Measurements from ENCODE around the gene CENPU. TPM values are rescaled to one million over a fixed set of nuclear protein-coding genes. Genes with fewer than 3 reads are reported as not detected.
A peak's percentile ranks its signal among the peaks of the same experiment; 100 is the strongest.

Gene CENPU
- total RNA-seq, 1 donor from 2014 or later: 76.6 TPM

- TF ChIP-seq, protein P1, sequence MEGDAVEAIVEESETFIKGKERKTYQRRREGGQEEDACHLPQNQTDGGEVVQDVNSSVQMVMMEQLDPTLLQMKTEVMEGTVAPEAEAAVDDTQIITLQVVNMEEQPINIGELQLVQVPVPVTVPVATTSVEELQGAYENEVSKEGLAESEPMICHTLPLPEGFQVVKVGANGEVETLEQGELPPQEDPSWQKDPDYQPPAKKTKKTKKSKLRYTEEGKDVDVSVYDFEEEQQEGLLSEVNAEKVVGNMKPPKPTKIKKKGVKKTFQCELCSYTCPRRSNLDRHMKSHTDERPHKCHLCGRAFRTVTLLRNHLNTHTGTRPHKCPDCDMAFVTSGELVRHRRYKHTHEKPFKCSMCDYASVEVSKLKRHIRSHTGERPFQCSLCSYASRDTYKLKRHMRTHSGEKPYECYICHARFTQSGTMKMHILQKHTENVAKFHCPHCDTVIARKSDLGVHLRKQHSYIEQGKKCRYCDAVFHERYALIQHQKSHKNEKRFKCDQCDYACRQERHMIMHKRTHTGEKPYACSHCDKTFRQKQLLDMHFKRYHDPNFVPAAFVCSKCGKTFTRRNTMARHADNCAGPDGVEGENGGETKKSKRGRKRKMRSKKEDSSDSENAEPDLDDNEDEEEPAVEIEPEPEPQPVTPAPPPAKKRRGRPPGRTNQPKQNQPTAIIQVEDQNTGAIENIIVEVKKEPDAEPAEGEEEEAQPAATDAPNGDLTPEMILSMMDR (conservative IDR thresholded peaks at IDR 0.05): peak; percentile 47
- H3K27me3 Mint-ChIP-seq (ENCODE audit: low read depth): no peaks in the 10 kb centered on the region
- peak within 1 kb of the TSS; percentile 97 for H3K27ac Mint-ChIP-seq (ENCODE audit: unreplicated experiment)
- peaks cover 46% of the 10 kb centered on the region for H3K4me1 Mint-ChIP-seq
- DNase-seq (ENCODE audit: low read depth, low spot score): peak; percentile 94
- H3K36me3 Mint-ChIP-seq (ENCODE audit: low read depth): no peaks in the 10 kb centered on the region
- H3K9me3 Mint-ChIP-seq: no peaks in the 10 kb centered on the region
- H3K4me3 Mint-ChIP-seq: peak within 1 kb of the TSS; percentile 93
These were observed 84.6 kb downstream of the CENPU start, which contains the start of the genes CASP3 and PRIMPOL for GRCh38 chr4:184649026-184649970. Gene CASP3 (minus strand): TSS chr4:184649447. CDS start chr4:184638453, 10,994 bp downstream. Gene PRIMPOL (plus strand): TSS chr4:184649738. CDS start chr4:184657141, 7,403 bp downstream.

GRCh38 chr4:184648313-184649025, 85.4 kb downstream of the CENPU start:
- peaks cover 2% of the 10 kb centered on the region for H3K36me3 Mint-ChIP-seq (ENCODE audit: low read depth)
- TF ChIP-seq, protein P1 (conservative IDR thresholded peaks at IDR 0.05): no peak
- no peaks in the 10 kb centered on the region for H3K27me3 Mint-ChIP-seq (ENCODE audit: low read depth)
- peak overlapping the region; percentile 89 for H3K4me3 Mint-ChIP-seq
- H3K9me3 Mint-ChIP-seq: no peaks in the 10 kb centered on the region
- DNase-seq (ENCODE audit: low read depth, low spot score): peak; percentile 26
- peaks cover 51% of the 10 kb centered on the region for H3K4me1 Mint-ChIP-seq
- H3K27ac Mint-ChIP-seq (ENCODE audit: unreplicated experiment): peak overlapping the region; percentile 90

DNA sequence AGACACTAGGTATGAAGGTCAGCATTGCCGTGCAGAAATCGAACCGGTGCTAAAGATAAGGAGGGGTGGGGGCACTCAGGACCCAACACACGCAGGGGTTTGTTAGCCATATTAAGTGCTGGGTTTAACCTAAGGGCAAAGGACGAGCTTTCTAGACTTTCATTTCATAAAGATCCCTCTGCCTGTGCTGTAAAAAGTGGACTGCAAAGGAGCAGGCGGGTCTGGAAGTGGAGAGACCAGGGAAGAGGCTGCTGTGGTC, 85.9 kb downstream of the CENPU start:
- peak overlapping the region; percentile 89 for H3K4me3 Mint-ChIP-seq
- peaks cover 51% of the 10 kb centered on the region for H3K4me1 Mint-ChIP-seq
- DNase-seq (ENCODE audit: low read depth, low spot score): no peak

DNA sequence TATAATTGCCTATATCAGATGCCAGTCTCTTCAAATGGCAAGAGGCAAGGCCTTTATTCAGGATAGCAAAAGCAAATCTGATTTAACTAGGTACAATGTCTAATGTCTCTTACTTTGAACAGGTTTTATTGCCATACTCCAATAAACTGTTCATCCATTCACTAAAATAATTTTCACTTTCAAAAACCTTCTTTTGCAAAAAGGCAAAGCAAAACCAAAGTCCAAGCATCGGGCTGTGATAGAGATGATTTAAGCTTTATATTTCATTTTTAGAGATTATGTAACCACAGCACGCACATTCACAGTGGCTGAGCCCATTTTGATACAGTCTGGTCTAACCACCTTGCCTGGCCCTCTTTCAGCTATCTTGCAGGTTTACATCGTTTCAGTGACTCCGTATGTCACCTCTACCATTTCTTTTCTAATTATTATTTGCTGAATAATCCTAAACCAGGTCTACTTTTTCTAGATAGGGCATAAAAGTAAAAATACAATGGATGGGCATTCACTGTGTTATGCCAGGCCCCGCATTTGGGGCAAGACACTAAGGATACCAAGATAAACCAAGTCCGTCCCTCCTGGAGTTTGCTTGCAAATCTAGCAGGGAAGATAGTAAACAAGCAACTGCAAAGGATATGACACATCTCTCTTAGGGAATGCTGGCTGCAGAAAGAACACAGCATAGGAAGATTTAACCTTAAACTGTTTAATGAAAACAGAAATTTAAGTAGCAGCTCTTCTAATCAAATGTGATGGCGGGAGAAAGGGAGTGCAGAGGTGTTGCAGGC, 86.4 kb downstream of the CENPU start:
- DNase-seq (ENCODE audit: low read depth, low spot score): no peak
- Mint-ChIP-seq H3K4me1 (peaks cover 51% of the 10 kb centered on the region), H3K27ac (ENCODE audit: unreplicated experiment) (peak overlapping the region; percentile 90)

More for the DNA sequence above, 85.9 kb downstream of the CENPU start:
- no peaks in the 10 kb centered on the region for H3K9me3 Mint-ChIP-seq
- TF ChIP-seq, protein P1 (conservative IDR thresholded peaks at IDR 0.05): no peak
- peak overlapping the region; percentile 90 for H3K27ac Mint-ChIP-seq (ENCODE audit: unreplicated experiment)
- H3K36me3 Mint-ChIP-seq (ENCODE audit: low read depth): peaks cover 2% of the 10 kb centered on the region
- H3K27me3 Mint-ChIP-seq (ENCODE audit: low read depth): no peaks in the 10 kb centered on the region

More for the DNA sequence above, 86.4 kb downstream of the CENPU start:
- H3K27me3 Mint-ChIP-seq (ENCODE audit: low read depth): no peaks in the 10 kb centered on the region
- no peaks in the 10 kb centered on the region for H3K9me3 Mint-ChIP-seq
- H3K4me3 Mint-ChIP-seq: peak overlapping the region; percentile 89
- TF ChIP-seq, protein P1 (conservative IDR thresholded peaks at IDR 0.05): no peak
- H3K36me3 Mint-ChIP-seq (ENCODE audit: low read depth): peaks cover 2% of the 10 kb centered on the region

Measured in neural crest cell (in vitro differentiated cells).